Mesendoderm (in vitro differentiated cells): ENCODE data around the gene ATF7IP2. TPM values are rescaled to one million over a fixed set of nuclear protein-coding genes. Genes with fewer than 3 reads are reported as not detected.

Experiments
- DNase-seq: peaks from one replicate; pipeline ENCODE4 v3.0.0; 2013
- H2AK5ac ChIP-seq: 2 replicates; pipeline ENCODE4 v1.6.1; 2013; ENCODE audit warnings: low read length, inconsistent platforms
- H2BK120ac ChIP-seq: 2 replicates; pipeline ENCODE4 v1.6.1; 2013; ENCODE audit warnings: low read depth, mild to moderate bottlenecking, low read length, moderate library complexity, mixed read lengths
- H2BK15ac ChIP-seq: replicated peaks from 2 replicates; pipeline ENCODE4 v1.6.1; 2013; ENCODE audit warnings: low read depth, mild to moderate bottlenecking, moderate library complexity
- H2BK5ac ChIP-seq: 2 replicates; pipeline ENCODE4 v1.6.1; 2013; ENCODE audit warnings: low read length, inconsistent platforms
- H3K18ac ChIP-seq: 2 replicates; pipeline ENCODE4 v1.6.1; 2013; ENCODE audit warnings: mild to moderate bottlenecking, low read length, mixed read lengths
- H3K23ac ChIP-seq: one replicate; pipeline ENCODE4 v1.6.1; 2013; ENCODE audit warnings: low read length
- H3K27ac ChIP-seq: 2 replicates; pipeline ENCODE4 v1.5.1; 2013; ENCODE audit warnings: low read depth, mild to moderate bottlenecking, inconsistent platforms, low read length, moderate library complexity
- H3K27me3 ChIP-seq: 2 replicates; pipeline ENCODE4 v1.6.1; 2013; ENCODE audit warnings: low read length, control low read depth, mild to moderate bottlenecking, inconsistent platforms; ENCODE audit not compliant: insufficient read depth, poor library complexity
- H3K36me3 ChIP-seq: 2 replicates; pipeline ENCODE4 v1.6.1; 2013; ENCODE audit warnings: low read length, inconsistent platforms; ENCODE audit not compliant: control insufficient read depth, insufficient read depth
- H3K4ac ChIP-seq: one replicate; pipeline ENCODE4 v1.6.1; 2013; ENCODE audit warnings: low read depth, mild to moderate bottlenecking, low read length, moderate library complexity
- H3K4me1 ChIP-seq: 2 replicates; pipeline ENCODE4 v1.6.1; 2013; ENCODE audit warnings: low read depth, low read length, inconsistent platforms; ENCODE audit not compliant: control insufficient read depth
- H3K4me2 ChIP-seq: 2 replicates; pipeline ENCODE4 v1.6.1; 2013; ENCODE audit warnings: low read length
- H3K4me3 ChIP-seq: 2 replicates; pipeline ENCODE4 v1.5.1; 2013; ENCODE audit warnings: mild to moderate bottlenecking, low read length
- H3K56ac ChIP-seq: one replicate; pipeline ENCODE4 v1.6.1; 2013; ENCODE audit warnings: low read length
- H3K79me1 ChIP-seq: 2 replicates; pipeline ENCODE4 v1.6.1; 2013; ENCODE audit warnings: low read length, inconsistent platforms
- H3K79me2 ChIP-seq: 2 replicates; pipeline ENCODE4 v1.6.1; 2013; ENCODE audit warnings: mild to moderate bottlenecking, low read length; ENCODE audit not compliant: control insufficient read depth, insufficient read depth
- H3K9ac ChIP-seq: 2 replicates; pipeline ENCODE4 v1.6.1; 2013; ENCODE audit warnings: low read length, inconsistent platforms
- H4K5ac ChIP-seq: one replicate; pipeline ENCODE4 v1.6.1; 2013; ENCODE audit warnings: low read length
- H4K8ac ChIP-seq: one replicate; pipeline ENCODE4 v1.6.1; 2013; ENCODE audit warnings: low read depth, mild to moderate bottlenecking, control low read depth, low read length, moderate library complexity
- WGBS: extraction: QIAGEN DNeasy Blood & Tissue Kit; methylation state at CpG from one replicate; pipeline ENCODE4 v1.1.7; 2013; ENCODE audit warnings: low lambda C conversion rate, missing lambda C conversion rate; ENCODE audit not compliant: insufficient coverage; ENCODE audit errors: extremely low coverage; 5-methylcytosine and 5-hydroxymethylcytosine counted together
- small RNA-seq: library from polyadenylated mRNA; stranded (forward); fragments of <200 nt; extraction: miRNeasy Mini kit (QIAGEN cat#:217004); gene quantifications from one replicate; pipeline ENCODE3, GENCODE V24; 2013; ENCODE audit not compliant: insufficient read depth

The ATF7IP2 gene

GRCh38 chr16:10528635-10529034 lies 142.8 kb downstream of the ATF7IP2 start:
- Histone ChIP-seq H3K18ac (no peak overlapping the region), H2BK5ac (no peak overlapping the region), H3K56ac (no peak overlapping the region), H4K8ac (no peak overlapping the region), H3K9ac (no peak overlapping the region), H3K23ac (no peak overlapping the region), H2BK15ac (no peak overlapping the region), H2BK120ac (no peak overlapping the region), H2AK5ac (no peak overlapping the region), H3K79me1 (no peaks in the 10 kb centered on the region), H3K27me3 (no peaks in the 10 kb centered on the region), H3K4me2 (no peak overlapping the region), H3K36me3 (no peaks in the 10 kb centered on the region), H3K4ac (no peak overlapping the region), H4K5ac (no peak overlapping the region), H3K4me3 (no peak overlapping the region), H3K27ac (no peak overlapping the region), H3K79me2 (no peaks in the 10 kb centered on the region), H3K4me1 (no peaks in the 10 kb centered on the region)
- WGBS: no CpG with 5 or more reads among the region's 8 CpGs
- no peak for DNase-seq

GRCh38 chr16:10529895-10530669 lies 144.2 kb downstream of the ATF7IP2 start:
- H3K9ac ChIP-seq: no peak overlapping the region
- H3K36me3 ChIP-seq: no peaks in the 10 kb centered on the region
- no peaks in the 10 kb centered on the region for H3K79me2 ChIP-seq
- H2BK15ac ChIP-seq: no peak overlapping the region
- H4K8ac ChIP-seq: no peak overlapping the region
- no peak overlapping the region for H3K27ac ChIP-seq
- no peak overlapping the region for H4K5ac ChIP-seq
- no peak overlapping the region for H3K23ac ChIP-seq
- no CpG with 5 or more reads among the region's 1 CpG for WGBS
- H3K79me1 ChIP-seq: no peaks in the 10 kb centered on the region
- no peak overlapping the region for H3K18ac ChIP-seq
- no peak overlapping the region for H3K4ac ChIP-seq
- H3K27me3 ChIP-seq: no peaks in the 10 kb centered on the region
- DNase-seq: no peak
- H3K4me3 ChIP-seq: no peak overlapping the region
- no peak overlapping the region for H2AK5ac ChIP-seq
- H3K56ac ChIP-seq: no peak overlapping the region
- H2BK120ac ChIP-seq: no peak overlapping the region
- no peaks in the 10 kb centered on the region for H3K4me1 ChIP-seq
- H3K4me2 ChIP-seq: no peak overlapping the region
- no peak overlapping the region for H2BK5ac ChIP-seq

- Histone ChIP-seq H2BK120ac (no peak overlapping the region), H2AK5ac (no peak overlapping the region), H3K27me3 (no peaks in the 10 kb centered on the region), H3K79me1 (no peaks in the 10 kb centered on the region), H3K79me2 (no peaks in the 10 kb centered on the region), H3K27ac (no peak overlapping the region), H3K36me3 (no peaks in the 10 kb centered on the region), H3K9ac (no peak overlapping the region), H3K4ac (no peak overlapping the region), H3K23ac (no peak overlapping the region), H3K18ac (no peak overlapping the region), H3K4me3 (no peak overlapping the region), H2BK5ac (no peak overlapping the region), H2BK15ac (no peak overlapping the region), H4K5ac (no peak overlapping the region), H3K4me1 (no peaks in the 10 kb centered on the region), H3K4me2 (no peak overlapping the region), H3K56ac (no peak overlapping the region), H4K8ac (no peak overlapping the region)
- WGBS: no CpG with 5 or more reads among the region's 14 CpGs
- no peak for DNase-seq
These were observed 144.8 kb downstream of the ATF7IP2 start for GRCh38 chr16:10530685-10531084.

- Histone ChIP-seq H2AK5ac (no peak overlapping the region), H4K5ac (no peak overlapping the region), H3K4me1 (no peaks in the 10 kb centered on the region), H3K79me1 (no peaks in the 10 kb centered on the region), H3K36me3 (no peaks in the 10 kb centered on the region), H3K23ac (no peak overlapping the region), H2BK15ac (no peak overlapping the region), H3K4me3 (no peak overlapping the region), H3K27ac (no peak overlapping the region), H3K27me3 (no peaks in the 10 kb centered on the region), H4K8ac (no peak overlapping the region), H2BK5ac (no peak overlapping the region), H3K4ac (no peak overlapping the region), H3K56ac (no peak overlapping the region), H3K79me2 (no peaks in the 10 kb centered on the region), H3K18ac (no peak overlapping the region), H3K4me2 (no peak overlapping the region), H3K9ac (no peak overlapping the region), H2BK120ac (no peak overlapping the region)
- no peak for DNase-seq
These were observed 145.7 kb downstream of the ATF7IP2 start for GRCh38 chr16:10531582-10531981.

Small RNA genes within 50 kb of the gene (small RNA-seq; reads per million reads assigned to genes)
- not detected for gene RNU6-633P
